ENCODE results near the gene CYP11A1. TPM values are rescaled to one million over a fixed set of nuclear protein-coding genes. Genes with fewer than 3 reads are reported as not detected.

Gene CYP11A1
- polyA plus RNA-seq, 4 donors = 0.54 to 2.7 (median 0.73) TPM

- no peak overlapping the region for H3K4me3 ChIP-seq (ENCODE audit: low read depth in 1 of 3, low read length in 3 of 3)
- peak overlapping the region in 1 of 3 donors; percentile 43 for H3K27ac ChIP-seq (ENCODE audit: low read depth in 1 of 3, low read length in 2 of 3)
- peaks cover 0 to 3% (median 0%) of the 10 kb centered on the region in 3 donors for H3K4me1 ChIP-seq (ENCODE audit: control insufficient read depth in 3 of 3, insufficient read depth in 2 of 3, low read depth in 1 of 3, low read length in 2 of 3)
- H3K27me3 ChIP-seq (ENCODE audit: control insufficient read depth in 3 of 3, insufficient read depth in 3 of 3, low read length in 3 of 3) = peaks cover 0 to 2% (median 0%) of the 10 kb centered on the region in 3 donors
- WGBS, 3 donors = 33 to 45% (median 41%) methylated on average over 8 of the region's 8 CpGs
- peaks cover 0 to 3% of the 10 kb centered on the region in 2 donors for H3K9me3 ChIP-seq (ENCODE audit: control insufficient read depth in 2 of 2, insufficient read depth in 1 of 2, low read depth in 1 of 2, low read length in 1 of 2)
- H3K36me3 ChIP-seq (ENCODE audit: control insufficient read depth in 3 of 3, insufficient read depth in 2 of 3, low read depth in 1 of 3, low read length in 3 of 3) = no peaks in the 10 kb centered on the region
- no peak for FAIRE-seq
- peak in 1 of 2 donors; percentile 30 for DNase-seq
These were observed 16.5 kb upstream of the CYP11A1 start for GRCh38 chr15:74383695-74384565.

GRCh38 chr15:74383286-74383685 lies 15.8 kb upstream of the CYP11A1 start:
- 90 to 96% (median 91%) methylated on average over 4 of the region's 4 CpGs for WGBS, 3 donors
- FAIRE-seq = no peak
- DNase-seq = no peak

GRCh38 chr15:74382004-74382816 lies 14.8 kb upstream of the CYP11A1 start:
- DNase-seq (peak; percentile 79 to 82), FAIRE-seq (no peak)
- Histone ChIP-seq H3K4me1 (ENCODE audit: control insufficient read depth in 3 of 3, insufficient read depth in 2 of 3, low read depth in 1 of 3, low read length in 2 of 3) (peaks cover 0 to 3% (median 0%) of the 10 kb centered on the region in 3 donors), H3K27me3 (ENCODE audit: control insufficient read depth in 3 of 3, insufficient read depth in 3 of 3, low read length in 3 of 3) (peaks cover 0 to 2% (median 0%) of the 10 kb centered on the region in 3 donors), H3K27ac (ENCODE audit: low read depth in 1 of 3, low read length in 2 of 3) (no peak overlapping the region), H3K36me3 (ENCODE audit: control insufficient read depth in 3 of 3, insufficient read depth in 2 of 3, low read depth in 1 of 3, low read length in 3 of 3) (no peaks in the 10 kb centered on the region), H3K4me3 (ENCODE audit: low read depth in 1 of 3, low read length in 3 of 3) (no peak overlapping the region), H3K9me3 (ENCODE audit: control insufficient read depth in 2 of 2, insufficient read depth in 1 of 2, low read depth in 1 of 2, low read length in 1 of 2) (no peaks in the 10 kb centered on the region)
- 43 to 44% (median 44%) methylated on average over 13 of the region's 13 CpGs for WGBS, 3 donors

More at GRCh38 chr15:74383286-74383685, 15.8 kb upstream of the CYP11A1 start:
- Histone ChIP-seq H3K9me3 (ENCODE audit: control insufficient read depth in 2 of 2, insufficient read depth in 1 of 2, low read depth in 1 of 2, low read length in 1 of 2) (no peaks in the 10 kb centered on the region), H3K27ac (ENCODE audit: low read depth in 1 of 3, low read length in 2 of 3) (no peak overlapping the region), H3K4me3 (ENCODE audit: low read depth in 1 of 3, low read length in 3 of 3) (no peak overlapping the region), H3K36me3 (ENCODE audit: control insufficient read depth in 3 of 3, insufficient read depth in 2 of 3, low read depth in 1 of 3, low read length in 3 of 3) (no peaks in the 10 kb centered on the region), H3K4me1 (ENCODE audit: control insufficient read depth in 3 of 3, insufficient read depth in 2 of 3, low read depth in 1 of 3, low read length in 2 of 3) (peaks cover 0 to 3% (median 0%) of the 10 kb centered on the region in 3 donors), H3K27me3 (ENCODE audit: control insufficient read depth in 3 of 3, insufficient read depth in 3 of 3, low read length in 3 of 3) (peaks cover 0 to 2% (median 0%) of the 10 kb centered on the region in 3 donors)

- Histone ChIP-seq H3K36me3 (ENCODE audit: control insufficient read depth in 3 of 3, insufficient read depth in 2 of 3, low read depth in 1 of 3, low read length in 3 of 3) (no peaks in the 10 kb centered on the region), H3K9me3 (ENCODE audit: control insufficient read depth in 2 of 2, insufficient read depth in 1 of 2, low read depth in 1 of 2, low read length in 1 of 2) (no peaks in the 10 kb centered on the region), H3K27ac (ENCODE audit: low read depth in 1 of 3, low read length in 2 of 3) (no peak overlapping the region), H3K27me3 (ENCODE audit: control insufficient read depth in 3 of 3, insufficient read depth in 3 of 3, low read length in 3 of 3) (peaks cover 0 to 2% (median 0%) of the 10 kb centered on the region in 3 donors), H3K4me1 (ENCODE audit: control insufficient read depth in 3 of 3, insufficient read depth in 2 of 3, low read depth in 1 of 3, low read length in 2 of 3) (peaks cover 0 to 3% (median 0%) of the 10 kb centered on the region in 3 donors), H3K4me3 (ENCODE audit: low read depth in 1 of 3, low read length in 3 of 3) (no peak overlapping the region)
- DNase-seq (no peak), FAIRE-seq (no peak)
- WGBS, 3 donors = 80 to 84% (median 84%) methylated on average over 5 of the region's 5 CpGs
These were observed 14.0 kb upstream of the CYP11A1 start for GRCh38 chr15:74381481-74381880.

- no peak overlapping the region for H3K4me3 ChIP-seq (ENCODE audit: low read depth in 1 of 3, low read length in 3 of 3)
- H3K36me3 ChIP-seq (ENCODE audit: control insufficient read depth in 3 of 3, insufficient read depth in 2 of 3, low read depth in 1 of 3, low read length in 3 of 3) = no peaks in the 10 kb centered on the region
- H3K27ac ChIP-seq (ENCODE audit: low read depth in 1 of 3, low read length in 2 of 3) = no peak overlapping the region
- peaks cover 0 to 3% (median 0%) of the 10 kb centered on the region in 3 donors for H3K4me1 ChIP-seq (ENCODE audit: control insufficient read depth in 3 of 3, insufficient read depth in 2 of 3, low read depth in 1 of 3, low read length in 2 of 3)
- DNase-seq (no peak), FAIRE-seq (no peak)
- 60 to 83% (median 77%) methylated on average over 2 of the region's 2 CpGs for WGBS, 3 donors
- H3K27me3 ChIP-seq (ENCODE audit: control insufficient read depth in 3 of 3, insufficient read depth in 3 of 3, low read length in 3 of 3) = peaks cover 0 to 2% (median 0%) of the 10 kb centered on the region in 3 donors
- no peaks in the 10 kb centered on the region for H3K9me3 ChIP-seq (ENCODE audit: control insufficient read depth in 2 of 2, insufficient read depth in 1 of 2, low read depth in 1 of 2, low read length in 1 of 2)
These were observed 13.7 kb upstream of the CYP11A1 start for GRCh38 chr15:74381190-74381453.

- no peak for FAIRE-seq
- peaks cover 0 to 2% (median 0%) of the 10 kb centered on the region in 3 donors for H3K27me3 ChIP-seq (ENCODE audit: control insufficient read depth in 3 of 3, insufficient read depth in 3 of 3, low read length in 3 of 3)
- no peaks in the 10 kb centered on the region for H3K36me3 ChIP-seq (ENCODE audit: control insufficient read depth in 3 of 3, insufficient read depth in 2 of 3, low read depth in 1 of 3, low read length in 3 of 3)
- H3K4me1 ChIP-seq (ENCODE audit: control insufficient read depth in 3 of 3, insufficient read depth in 2 of 3, low read depth in 1 of 3, low read length in 2 of 3) = peaks cover 0 to 3% (median 0%) of the 10 kb centered on the region in 3 donors
- 47 to 70% (median 69%) methylated on average over 12 of the region's 12 CpGs for WGBS, 3 donors
- H3K27ac ChIP-seq (ENCODE audit: low read depth in 1 of 3, low read length in 2 of 3) = no peak overlapping the region
- no peak overlapping the region for H3K4me3 ChIP-seq (ENCODE audit: low read depth in 1 of 3, low read length in 3 of 3)
- no peaks in the 10 kb centered on the region for H3K9me3 ChIP-seq (ENCODE audit: control insufficient read depth in 2 of 2, insufficient read depth in 1 of 2, low read depth in 1 of 2, low read length in 1 of 2)
- no peak for DNase-seq
These were observed 13.1 kb upstream of the CYP11A1 start for GRCh38 chr15:74380361-74381189.

- H3K27ac ChIP-seq (ENCODE audit: low read depth in 1 of 3, low read length in 2 of 3) = no peak overlapping the region
- H3K4me3 ChIP-seq (ENCODE audit: low read depth in 1 of 3, low read length in 3 of 3) = no peak overlapping the region
- whole genome bisulfite sequencing, 3 donors = 19 to 37% (median 24%) methylated on average over 9 of the region's 9 CpGs
- H3K4me1 ChIP-seq (ENCODE audit: control insufficient read depth in 3 of 3, insufficient read depth in 2 of 3, low read depth in 1 of 3, low read length in 2 of 3) = peaks cover 0 to 9% (median 0%) of the 10 kb centered on the region in 3 donors
- no peaks in the 10 kb centered on the region for H3K9me3 ChIP-seq (ENCODE audit: control insufficient read depth in 2 of 2, insufficient read depth in 1 of 2, low read depth in 1 of 2, low read length in 1 of 2)
- H3K27me3 ChIP-seq (ENCODE audit: control insufficient read depth in 3 of 3, insufficient read depth in 3 of 3, low read length in 3 of 3) = peaks cover 0 to 6% (median 0%) of the 10 kb centered on the region in 3 donors
- peak in 1 of 2 donors; percentile 26 for DNase-seq
- no peaks in the 10 kb centered on the region for H3K36me3 ChIP-seq (ENCODE audit: control insufficient read depth in 3 of 3, insufficient read depth in 2 of 3, low read depth in 1 of 3, low read length in 3 of 3)
- FAIRE-seq = no peak
These were observed 11.4 kb upstream of the CYP11A1 start for GRCh38 chr15:74378848-74379247.
